Left cardiac atrium (tissue), 4 donors: ENCODE measurements around the gene SRRM3. TPM values are rescaled to one million over a fixed set of nuclear protein-coding genes. Genes with fewer than 3 reads are reported as not detected.
"Not testable (repeated sequence)": the region's sequence is repeated elsewhere in the genome, so short reads cannot be mapped to it uniquely, and the experiment has no call there.

Source experiments
- ATAC-seq, 2 donors: fragments of 200-7000 bp; cut with Tn5 transposase; one replicate each; pipeline ENCODE4 v1.9.1; 2020; ENCODE audit warnings: mild to moderate bottlenecking in 2 of 2, moderate library complexity in 2 of 2
- DNase-seq: peaks from one replicate; pipeline ENCODE4 v3.0.0-alpha.2; 2020
- intact Hi-C, 2 donors: fragments of 100-400 bp; cut with DNase I; formaldehyde crosslinking; loops; one replicate each; pipeline versions ENCODE4 v1.14.1 to v1.15.1; 2022 to 2023
- total RNA-seq, 2 donors: library from RNA; stranded (reverse); fragmentation: NEBNext Ultra II Directional; extraction: Animal tissue kit (Norgen Biotek cat#: 25700); gene quantifications; one replicate each; pipeline ENCODE4 v1.2.1, GENCODE V29; 2021
- donor health status: DM: no; HTN: yes; CAD: no.
- donor health status: DM: no; HTN: yes; CAD: no; lungs with severe emphysema.
- donor health status: DM: yes; HTN: yes; CAD: no.
- donor health status: Dilated cardiomyopathy.

Gene SRRM3
- total RNA-seq, 2 donors from 2014 or later: 19.7 to 27.4 TPM

GRCh38 chr7:76182225-76182960, 19.3 kb upstream of the SRRM3 start:
- intact Hi-C loops: no loop called here
- DNase-seq: no peak
- ATAC-seq: no peak

GRCh38 chr7:76185187-76185896, 16.4 kb upstream of the SRRM3 start:
- ATAC-seq (no peak), DNase-seq (no peak)
- intact Hi-C loops: no loop called here

DNA sequence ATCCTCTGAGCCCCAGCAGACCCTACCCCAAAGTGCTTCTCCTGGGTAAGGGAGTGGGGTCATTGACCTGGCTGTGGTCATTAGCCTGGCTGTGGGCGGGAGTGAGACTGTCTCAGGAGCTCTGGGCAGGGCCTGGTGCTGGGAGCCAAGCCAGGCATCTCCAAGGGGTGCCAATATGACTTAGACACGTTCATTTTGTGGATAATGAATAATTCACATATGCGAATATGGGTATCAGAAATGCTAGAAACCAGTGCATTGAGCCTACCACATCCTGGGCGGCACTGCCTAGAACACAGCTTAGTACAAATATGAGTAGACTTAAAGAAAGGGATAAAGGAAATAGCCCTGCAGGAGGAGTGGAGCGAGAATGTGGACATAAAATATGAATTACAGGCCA, 14.4 kb upstream of the SRRM3 start:
- ATAC-seq (no peak), DNase-seq (no peak)
- intact Hi-C loops: no loop called here

GRCh38 chr7:76189276-76189675, 12.4 kb upstream of the SRRM3 start:
- DNase-seq (no peak), ATAC-seq (no peak)
- intact Hi-C loops: no loop called here

DNA sequence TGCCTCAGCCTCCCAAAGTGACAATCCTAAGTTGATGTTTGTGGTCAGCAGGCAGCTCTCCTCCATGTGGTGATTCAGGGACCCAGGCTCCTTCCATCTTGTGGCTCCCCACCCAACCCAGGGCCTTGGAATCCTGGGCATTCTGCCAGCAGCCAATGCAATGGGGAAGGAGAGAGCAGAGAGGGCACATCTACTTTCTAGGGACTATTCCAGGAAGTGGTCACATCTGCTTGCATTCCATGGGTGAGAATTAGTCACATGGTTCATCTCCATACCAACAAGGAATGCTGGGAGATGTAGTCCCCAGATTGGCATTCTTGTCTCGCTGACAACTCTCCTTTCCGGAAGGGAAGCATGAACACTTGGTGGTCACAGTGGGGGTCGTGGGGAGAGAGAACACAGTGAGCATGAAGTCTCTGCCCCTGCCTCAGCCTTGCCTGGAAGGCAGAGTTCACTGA, 9.9 kb upstream of the SRRM3 start:
- DNase-seq (no peak), ATAC-seq (no peak)
- intact Hi-C loops: no loop called here

GRCh38 chr7:76193466-76193865, 8.2 kb upstream of the SRRM3 start:
- DNase-seq (no peak), ATAC-seq (no peak)
- intact Hi-C loops: no loop called here

GRCh38 chr7:76193883-76194282, 7.8 kb upstream of the SRRM3 start:
- intact Hi-C loops: no loop called here
- no peak for DNase-seq
- ATAC-seq: no peak

GRCh38 chr7:76196786-76197185, 4.9 kb upstream of the SRRM3 start:
- intact Hi-C loops: no loop called here
- no peak for ATAC-seq
- DNase-seq: no peak

DNA sequence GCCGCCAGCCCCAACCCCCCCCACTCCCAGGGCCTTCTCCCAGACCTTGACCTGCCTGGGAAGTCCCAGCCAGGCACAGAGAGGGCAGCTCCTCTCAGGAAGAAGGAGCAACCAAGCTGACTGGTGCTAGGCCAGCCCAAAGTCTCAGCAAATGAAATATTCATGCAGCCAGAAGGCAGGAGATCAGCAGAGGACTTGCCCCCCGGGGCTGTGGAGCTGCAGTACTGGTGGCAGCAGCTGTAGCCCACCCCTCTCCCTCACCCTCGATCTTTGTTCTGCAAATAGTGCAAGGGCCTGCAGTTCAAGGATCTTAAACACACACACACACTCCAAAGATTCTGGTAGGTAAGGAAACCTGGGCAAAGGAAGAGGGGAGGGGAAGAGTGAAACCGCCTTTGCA, 3.5 kb upstream of the SRRM3 start:
- DNase-seq (no peak), ATAC-seq (no peak)
- intact Hi-C loops: no loop called here

GRCh38 chr7:76202666-76203030, 952 bp downstream of the SRRM3 start:
- ATAC-seq (no peak), DNase-seq (no peak)
- intact Hi-C loops: no loop called here

DNA sequence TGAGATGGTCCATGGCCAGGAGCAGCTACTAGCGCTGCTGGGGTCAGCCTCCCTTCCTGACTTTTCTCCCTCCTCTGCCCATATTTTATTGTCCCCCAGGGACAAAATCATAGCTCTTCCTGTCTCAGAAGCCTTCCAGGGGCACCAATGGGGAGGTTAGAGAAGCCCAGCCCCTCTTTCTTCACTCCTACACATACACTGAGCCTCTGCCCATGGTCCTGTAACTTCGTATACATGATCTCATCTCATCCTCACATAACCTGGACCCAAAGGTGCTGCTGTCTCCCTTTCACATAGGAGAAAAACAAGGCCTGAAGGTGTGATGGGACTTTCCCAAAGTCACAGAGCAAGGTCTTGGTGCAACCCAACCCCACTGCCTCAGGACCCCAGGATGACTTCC, 2.5 kb downstream of the SRRM3 start:
- ATAC-seq: no peak
- intact Hi-C loops: no loop called here
- DNase-seq: no peak

DNA sequence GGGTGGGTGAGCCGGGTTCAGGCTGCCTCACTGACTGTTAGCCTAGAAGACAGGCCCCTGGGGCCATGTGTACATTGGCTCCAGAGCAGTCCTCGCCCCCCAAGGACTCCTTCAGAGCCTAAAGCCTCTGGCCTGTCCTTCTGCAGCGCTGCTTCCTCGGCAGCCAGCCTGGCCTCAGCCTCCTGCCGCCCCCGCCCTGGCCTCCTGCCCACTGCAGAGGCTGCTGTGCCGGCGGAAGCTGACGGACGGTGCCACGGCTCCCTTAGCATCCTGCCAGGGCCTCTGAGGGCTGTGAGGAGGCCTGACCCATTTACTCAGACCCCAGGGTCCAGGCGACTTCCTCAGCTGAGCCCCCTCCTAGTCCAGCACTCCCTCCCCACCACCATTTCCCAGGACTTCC, 4.9 kb downstream of the SRRM3 start:
- intact Hi-C loops: no loop called here
- ATAC-seq (no peak), DNase-seq (peak; percentile 33)

- intact Hi-C loops: no loop called here
- no peak for DNase-seq
- no peak for ATAC-seq
Measured at GRCh38 chr7:76209310-76209709, 7.6 kb downstream of the SRRM3 start.

DNA sequence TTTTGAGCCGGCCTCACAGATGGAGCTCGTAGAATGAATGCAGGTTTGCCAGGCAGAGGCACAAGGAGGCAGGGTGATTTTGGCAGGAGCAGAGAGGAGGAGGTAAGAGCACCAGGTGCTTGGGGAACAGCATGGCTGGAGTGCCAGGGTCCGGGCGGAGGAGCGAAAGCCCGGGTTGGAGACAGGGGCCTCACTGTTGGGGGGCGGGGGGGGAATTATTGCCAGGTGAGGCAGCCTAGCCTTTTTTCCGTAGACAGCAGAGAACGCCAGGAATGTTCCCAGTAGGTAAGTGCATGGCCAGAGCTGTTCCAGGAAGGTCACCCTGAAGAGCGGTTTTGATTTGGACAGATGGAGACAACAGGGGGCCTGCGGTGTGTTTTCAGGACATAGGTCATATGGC, 9.5 kb downstream of the SRRM3 start:
- intact Hi-C loops: no loop called here
- no peak for DNase-seq
- no peak for ATAC-seq

- intact Hi-C loops, ATAC-seq, DNase-seq: not testable (repeated sequence)
Measured at GRCh38 chr7:76215349-76215748, 13.7 kb downstream of the SRRM3 start.

GRCh38 chr7:76216381-76217082, 14.8 kb downstream of the SRRM3 start:
- intact Hi-C loops: no loop called here

GRCh38 chr7:76217942-76218566, 16.4 kb downstream of the SRRM3 start:
- intact Hi-C loops: no loop called here
- no peak for DNase-seq
- no peak for ATAC-seq

More at GRCh38 chr7:76216381-76217082, 14.8 kb downstream of the SRRM3 start:
- ATAC-seq: no peak
- no peak for DNase-seq

GRCh38 chr7:76220185-76221057, 18.7 kb downstream of the SRRM3 start:
- intact Hi-C loops: no loop called here
- DNase-seq: peak; percentile 37
- ATAC-seq: peak; percentile 31 to 53

- ATAC-seq (no peak), DNase-seq (no peak)
- intact Hi-C loops: no loop called here
Measured at GRCh38 chr7:76222333-76222732, 20.6 kb downstream of the SRRM3 start.
